Ascending aorta (tissue), 2 donors: ENCODE measurements around the gene PDLIM4. TPM values are rescaled to one million over a fixed set of nuclear protein-coding genes. Genes with fewer than 3 reads are reported as not detected.

Source experiments
- DNase-seq, 2 donors: peaks; one replicate each; pipeline ENCODE4 v3.0.0-alpha.2; 2019; ENCODE audit warnings: low spot score in 2 of 2
- H3K27ac ChIP-seq, 2 donors: fragments of 200-600 bp; sonication (generic); one replicate each; pipeline ENCODE4 v1.5.1; 2016 to 2017; ENCODE audit warnings: mild to moderate bottlenecking in 1 of 2
- H3K27me3 ChIP-seq: fragments of 200-600 bp; sonication (generic); one replicate; pipeline ENCODE4 v1.5.1; 2017
- H3K36me3 ChIP-seq, 2 donors: fragments of 200-600 bp; sonication (generic); one replicate each; pipeline ENCODE4 v1.5.1; 2016
- H3K4me1 ChIP-seq, 2 donors: fragments of 200-600 bp; sonication (generic); one replicate each; pipeline ENCODE4 v1.5.1; 2016 to 2017; ENCODE audit warnings: mild to moderate bottlenecking in 1 of 2
- H3K4me3 ChIP-seq, 2 donors: fragments of 200-600 bp; sonication (generic); one replicate each; pipeline ENCODE4 v1.5.1; 2016 to 2017; ENCODE audit warnings: mild to moderate bottlenecking in 1 of 2
- H3K9me3 ChIP-seq, 2 donors: fragments of 200-600 bp; sonication (generic); one replicate each; pipeline ENCODE4 v1.5.1; 2016
- CTCF ChIP-seq, 3 experiments: fragments of 200-600 bp in 2 of 3; fragments of 450-650 bp in 1 of 3; sonication (generic) in 2 of 3; IDR thresholded peaks; one replicate each; pipeline ENCODE4 v1.5.1; 2016 to 2019; ENCODE audit warnings: antibody characterized with exemption in 3 of 3, mild to moderate bottlenecking in 1 of 3, moderate library complexity in 1 of 3
- intact Hi-C: fragments of 100-400 bp; cut with DNase I; formaldehyde crosslinking; loops from one replicate; pipeline ENCODE4 v1.15.1; 2023
- total RNA-seq: library from RNA; depleted of rRNA; stranded (reverse); fragments of >200 nt; gene quantifications from one replicate; pipeline ENCODE4 v1.1.0, GENCODE V29; 2016

Gene PDLIM4
- total RNA-seq, 1 donor from 2014 or later, result 49.1 TPM

GRCh38 chr5:132253452-132254320 lies 3.8 kb upstream of the PDLIM4 start:
- no peaks in the 10 kb centered on the region for H3K36me3 ChIP-seq
- no peaks in the 10 kb centered on the region for H3K9me3 ChIP-seq
- intact Hi-C loops, result loop anchor here (5.0 to 10.0 kb wide), 3 partner anchors 149 to 619 kb away; partner anchors contain the start of gene RAPGEF6
- TF ChIP-seq CTCF (IDR thresholded peaks at IDR 0.05), result no peak
- H3K27me3 ChIP-seq, result no peaks in the 10 kb centered on the region
- peaks cover 5 to 28% of the 10 kb centered on the region in 2 donors for H3K4me1 ChIP-seq
- peak in 1 of 2 donors; percentile 61 for DNase-seq
- H3K4me3 ChIP-seq, result no peak overlapping the region
- peak overlapping the region; percentile 80 to 88 for H3K27ac ChIP-seq

- peaks cover 5 to 31% of the 10 kb centered on the region in 2 donors for H3K4me1 ChIP-seq
Measured at GRCh38 chr5:132254321-132254977, 3.0 kb upstream of the PDLIM4 start.

GRCh38 chr5:132256086-132256782 lies 1.3 kb upstream of the PDLIM4 start:
- intact Hi-C loops, result loop anchor here (2.0 to 10.0 kb wide), 3 partner anchors 17 to 621 kb away; partner anchors contain the start of gene RAPGEF6
- Histone ChIP-seq H3K4me1 (peaks cover 18 to 49% of the 10 kb centered on the region in 2 donors), H3K36me3 (no peaks in the 10 kb centered on the region), H3K9me3 (no peaks in the 10 kb centered on the region), H3K4me3 (no peak overlapping the region), H3K27me3 (no peaks in the 10 kb centered on the region), H3K27ac (no peak overlapping the region)
- peak in 1 of 2 donors; percentile 52 for DNase-seq
- no peak for TF ChIP-seq CTCF (IDR thresholded peaks at IDR 0.05)

More at GRCh38 chr5:132254321-132254977, 3.0 kb upstream of the PDLIM4 start:
- no peak for TF ChIP-seq CTCF (IDR thresholded peaks at IDR 0.05)
- no peaks in the 10 kb centered on the region for H3K27me3 ChIP-seq
- DNase-seq, result peak in 1 of 2 donors; percentile 87
- peak overlapping the region; percentile 80 to 88 for H3K27ac ChIP-seq
- intact Hi-C loops, result loop anchor here (5.0 to 10.0 kb wide), 3 partner anchors 150 to 620 kb away; partner anchors contain the start of gene RAPGEF6
- no peaks in the 10 kb centered on the region for H3K36me3 ChIP-seq
- no peaks in the 10 kb centered on the region for H3K9me3 ChIP-seq
- H3K4me3 ChIP-seq, result no peak overlapping the region

GRCh38 chr5:132256783-132257130 lies 739 bp upstream of the PDLIM4 start:
- Histone ChIP-seq H3K27me3 (no peaks in the 10 kb centered on the region), H3K36me3 (no peaks in the 10 kb centered on the region), H3K27ac (peak overlapping the region; percentile 98 to 99), H3K9me3 (no peaks in the 10 kb centered on the region), H3K4me3 (peak overlapping the region; percentile 62 to 81), H3K4me1 (peaks cover 20 to 52% of the 10 kb centered on the region in 2 donors)
- intact Hi-C loops, result loop anchor here (2.0 to 10.0 kb wide), 3 partner anchors 18 to 622 kb away; partner anchors contain the start of gene RAPGEF6
- peak in 1 of 2 donors; percentile 61 for DNase-seq
- TF ChIP-seq CTCF (IDR thresholded peaks at IDR 0.05), result no peak
